Measurements from ENCODE around the gene LONRF2. TPM values are rescaled to one million over a fixed set of nuclear protein-coding genes. Genes with fewer than 3 reads are reported as not detected.
"Not testable (repeated sequence)": the region's sequence is repeated elsewhere in the genome, so short reads cannot be mapped to it uniquely, and the experiment has no call there.

The LONRF2 gene
- polyA plus RNA-seq, 2 of the 4 experiments (the other 2 are of a cell fraction) = 4.8 to 17.9 TPM

DNA sequence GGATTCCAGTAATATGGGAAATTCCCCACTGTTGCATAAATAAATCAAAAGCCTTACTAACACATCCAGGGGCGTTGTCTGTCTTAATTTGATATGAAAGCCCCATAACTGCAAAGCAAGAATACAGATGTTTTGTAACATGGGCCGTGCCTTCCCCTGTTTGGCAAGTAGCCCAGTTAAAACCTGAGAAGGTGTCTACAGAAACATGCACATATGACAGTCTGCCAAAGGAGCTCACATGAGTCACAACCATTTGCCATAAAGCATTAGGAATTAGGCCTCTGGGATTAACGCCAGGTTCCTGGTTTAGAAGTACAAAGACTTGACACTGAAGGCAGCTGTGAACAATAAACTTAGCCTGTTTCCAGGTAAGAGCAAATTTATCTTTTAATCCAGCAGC is 43.1 kb upstream of the LONRF2 start:
- TF ChIP-seq NR3C1 (IDR thresholded peaks at IDR 0.05) (no peak), JUNB (IDR thresholded peaks at IDR 0.05) (0 out of 2 replicates have a peak, but pooled peaks have one; percentile 25)
- FAIRE-seq (no peak), ATAC-seq (no peak), DNase-seq (ENCODE audit: low read depth in 1 of 2, low spot score in 1 of 2) (peak in 1 of 2 experiments; percentile 62)
- H3K27ac ChIP-seq = no peak overlapping the region
- WGBS (ENCODE audit: missing lambda C conversion rate) = 7% methylated on average over 3 of the region's 3 CpGs
- H3K4me2 ChIP-seq = peak overlapping the region; percentile 21; the same call in 2 of the 3 replicates
- no peak overlapping the region for H3K4me3 ChIP-seq
- peaks cover 11% of the 10 kb centered on the region; the same call in 2 of the 3 replicates for H3K9me3 ChIP-seq
- ChIA-PET CTCF (interaction anchor here (1.6 to 2.7 kb wide), 2 partner anchors 11 to 102 kb away, joined by 3 to 8 read pairs; no protein-coding TSS in a partner anchor), POLR2A (interaction anchor here (0.8 kb wide), 1 partner anchor 31 kb away, joined by 3 read pairs; no protein-coding TSS in a partner anchor)
- peaks cover 11% of the 10 kb centered on the region; the same call in 2 of the 3 replicates for H3K4me1 ChIP-seq

DNA sequence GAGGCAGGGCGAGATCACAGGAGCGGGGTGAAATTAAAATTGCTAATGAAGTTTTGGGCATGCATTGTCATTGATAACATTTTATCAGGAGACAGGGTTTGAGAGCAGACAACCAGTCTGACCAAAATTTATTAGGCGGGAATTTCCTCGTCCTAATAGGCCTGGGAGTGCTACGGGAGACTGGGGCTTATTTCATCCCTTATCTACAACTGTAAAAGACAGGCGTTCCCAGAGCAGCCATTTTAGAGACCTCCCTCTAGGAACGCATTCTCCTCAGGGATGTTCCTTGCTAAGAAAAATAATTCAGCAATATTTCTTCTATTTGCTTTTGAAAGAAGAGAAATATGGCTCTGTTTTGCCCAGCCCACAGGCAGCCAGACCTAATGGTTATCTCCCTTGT is 40.0 kb upstream of the LONRF2 start:
- H3K9me3 ChIP-seq; H3K4me2 ChIP-seq; ATAC-seq; DNase-seq (ENCODE audit: low read depth in 1 of 2, low spot score in 1 of 2); POLR2A ChIA-PET; H3K4me3 ChIP-seq; CTCF ChIA-PET; FAIRE-seq; H3K27ac ChIP-seq: not testable (repeated sequence)
- WGBS (ENCODE audit: missing lambda C conversion rate) = 79% methylated on average over 7 of the region's 7 CpGs
- H3K4me1 ChIP-seq = peaks cover 11% of the 10 kb centered on the region; the same call in 2 of the 3 replicates

DNA sequence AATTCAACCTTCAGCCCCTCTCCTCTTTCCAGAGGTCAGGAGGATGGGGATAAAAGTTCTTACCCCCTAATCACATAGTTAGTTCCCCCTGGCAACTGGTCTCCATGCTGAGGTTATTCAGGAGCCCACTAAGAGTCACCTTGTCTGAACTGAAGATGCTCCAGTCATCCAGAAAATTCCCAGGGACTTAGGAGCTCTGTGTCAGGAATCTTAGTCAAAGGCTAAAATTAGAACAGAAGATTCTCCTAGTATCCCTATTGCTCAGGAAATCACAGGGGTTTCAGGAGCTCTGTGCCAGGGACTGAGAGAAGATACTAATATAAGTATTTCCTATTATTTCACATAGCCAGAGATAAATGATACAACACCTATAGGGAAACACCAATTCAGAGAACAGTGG is 37.3 kb upstream of the LONRF2 start:
- POLR2A ChIA-PET = no interaction called here
- FAIRE-seq = no peak

DNA sequence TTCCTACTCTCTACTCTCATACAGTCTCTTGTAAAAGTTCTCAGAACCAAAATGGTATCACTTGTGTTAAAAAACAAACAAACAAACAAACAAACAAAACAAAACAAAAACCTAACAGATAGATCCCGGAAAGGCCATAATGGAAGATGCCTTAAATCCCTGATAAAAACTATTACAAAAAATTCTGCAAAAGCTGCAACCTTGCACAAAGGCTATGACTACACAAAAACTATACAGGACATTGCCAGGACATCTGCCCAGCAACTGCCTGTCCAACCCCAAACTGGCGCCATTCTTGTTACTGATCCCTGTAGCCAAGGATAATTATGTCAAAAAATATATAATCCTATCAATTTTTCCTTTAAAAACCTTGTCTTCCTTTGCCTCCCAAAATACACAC is 36.3 kb upstream of the LONRF2 start:
- 75% methylated on average over 2 of the region's 2 CpGs for WGBS (ENCODE audit: missing lambda C conversion rate)
- ATAC-seq (no peak), DNase-seq (ENCODE audit: low read depth in 1 of 2, low spot score in 1 of 2) (no peak), FAIRE-seq (no peak)
- Histone ChIP-seq H3K27ac (no peak overlapping the region), H3K9me3 (no peaks in the 10 kb centered on the region), H3K4me1 (no peaks in the 10 kb centered on the region), H3K4me3 (no peak overlapping the region), H3K4me2 (no peak overlapping the region)
- POLR2A ChIA-PET = no interaction called here
- CTCF ChIA-PET = interaction anchor here (1.2 to 1.3 kb wide), 2 partner anchors 96 kb away, joined by 3 read pairs; no protein-coding TSS in a partner anchor
- TF ChIP-seq BHLHE40 (IDR thresholded peaks at IDR 0.05; ENCODE audit: low read depth, low read length) = no peak
- TF ChIP-seq RCOR1 (IDR thresholded peaks at IDR 0.05; ENCODE audit: low read depth, low read length) = no peak
- no peak for TF ChIP-seq CHD4 (IDR thresholded peaks at IDR 0.05; ENCODE audit: borderline replicate concordance)
- no peak for TF ChIP-seq CEBPB (IDR thresholded peaks at IDR 0.05)
- TF ChIP-seq EHMT2 (IDR thresholded peaks at IDR 0.05; ENCODE audit: low read depth) = no peak
- no peak for TF ChIP-seq SMC3 (IDR thresholded peaks at IDR 0.05)
- TF ChIP-seq, protein P1, sequence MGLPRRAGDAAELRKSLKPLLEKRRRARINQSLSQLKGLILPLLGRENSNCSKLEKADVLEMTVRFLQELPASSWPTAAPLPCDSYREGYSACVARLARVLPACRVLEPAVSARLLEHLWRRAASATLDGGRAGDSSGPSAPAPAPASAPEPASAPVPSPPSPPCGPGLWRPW (IDR thresholded peaks at IDR 0.05) = no peak
- no peak for TF ChIP-seq HOXB5 (CRISPR knock-in tag; IDR thresholded peaks at IDR 0.05)
- TF ChIP-seq RNF2 (IDR thresholded peaks at IDR 0.05; ENCODE audit: borderline replicate concordance, low read depth) = no peak
- TF ChIP-seq RFX5 (IDR thresholded peaks at IDR 0.05) = no peak
- no peak for TF ChIP-seq NR3C1 (IDR thresholded peaks at IDR 0.05)
- no peak for TF ChIP-seq HEYL (CRISPR knock-in tag; IDR thresholded peaks at IDR 0.05)
- no peak for TF ChIP-seq POLR2AphosphoS2 (conservative IDR thresholded peaks at IDR 0.05; ENCODE audit: low read length)
- no peak for TF ChIP-seq CBX2 (IDR thresholded peaks at IDR 0.05; ENCODE audit: borderline replicate concordance, low read depth)
- TF ChIP-seq NPAS2 (CRISPR knock-in tag; IDR thresholded peaks at IDR 0.05; ENCODE audit: borderline replicate concordance) = no peak
- TF ChIP-seq, protein P2, sequence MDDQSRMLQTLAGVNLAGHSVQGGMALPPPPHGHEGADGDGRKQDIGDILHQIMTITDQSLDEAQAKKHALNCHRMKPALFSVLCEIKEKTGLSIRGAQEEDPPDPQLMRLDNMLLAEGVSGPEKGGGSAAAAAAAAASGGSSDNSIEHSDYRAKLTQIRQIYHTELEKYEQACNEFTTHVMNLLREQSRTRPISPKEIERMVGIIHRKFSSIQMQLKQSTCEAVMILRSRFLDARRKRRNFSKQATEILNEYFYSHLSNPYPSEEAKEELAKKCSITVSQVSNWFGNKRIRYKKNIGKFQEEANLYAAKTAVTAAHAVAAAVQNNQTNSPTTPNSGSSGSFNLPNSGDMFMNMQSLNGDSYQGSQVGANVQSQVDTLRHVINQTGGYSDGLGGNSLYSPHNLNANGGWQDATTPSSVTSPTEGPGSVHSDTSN (IDR thresholded peaks at IDR 0.05) = no peak
- TF ChIP-seq, protein P3, sequence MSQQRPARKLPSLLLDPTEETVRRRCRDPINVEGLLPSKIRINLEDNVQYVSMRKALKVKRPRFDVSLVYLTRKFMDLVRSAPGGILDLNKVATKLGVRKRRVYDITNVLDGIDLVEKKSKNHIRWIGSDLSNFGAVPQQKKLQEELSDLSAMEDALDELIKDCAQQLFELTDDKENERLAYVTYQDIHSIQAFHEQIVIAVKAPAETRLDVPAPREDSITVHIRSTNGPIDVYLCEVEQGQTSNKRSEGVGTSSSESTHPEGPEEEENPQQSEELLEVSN (IDR thresholded peaks at IDR 0.05; ENCODE audit: borderline replicate concordance, low read depth) = no peak
- no peak for TF ChIP-seq TFCP2L1 (CRISPR knock-in tag; IDR thresholded peaks at IDR 0.05)

More for the DNA sequence above, 37.3 kb upstream of the LONRF2 start:
- TF ChIP-seq, protein P2 (IDR thresholded peaks at IDR 0.05) = no peak
- TF ChIP-seq, protein P4, sequence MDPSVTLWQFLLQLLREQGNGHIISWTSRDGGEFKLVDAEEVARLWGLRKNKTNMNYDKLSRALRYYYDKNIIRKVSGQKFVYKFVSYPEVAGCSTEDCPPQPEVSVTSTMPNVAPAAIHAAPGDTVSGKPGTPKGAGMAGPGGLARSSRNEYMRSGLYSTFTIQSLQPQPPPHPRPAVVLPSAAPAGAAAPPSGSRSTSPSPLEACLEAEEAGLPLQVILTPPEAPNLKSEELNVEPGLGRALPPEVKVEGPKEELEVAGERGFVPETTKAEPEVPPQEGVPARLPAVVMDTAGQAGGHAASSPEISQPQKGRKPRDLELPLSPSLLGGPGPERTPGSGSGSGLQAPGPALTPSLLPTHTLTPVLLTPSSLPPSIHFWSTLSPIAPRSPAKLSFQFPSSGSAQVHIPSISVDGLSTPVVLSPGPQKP (IDR thresholded peaks at IDR 0.05; ENCODE audit: low read depth, low read length) = no peak
- TF ChIP-seq RNF2 (IDR thresholded peaks at IDR 0.05; ENCODE audit: borderline replicate concordance, low read depth) (no peak), SREBF2 (IDR thresholded peaks at IDR 0.05) (no peak), ESRRA (IDR thresholded peaks at IDR 0.05; ENCODE audit: borderline replicate concordance, low read length) (no peak), SMC3 (IDR thresholded peaks at IDR 0.05) (no peak), EP300 (IDR thresholded peaks at IDR 0.05) (no peak), GATA3 (IDR thresholded peaks at IDR 0.05; ENCODE audit: borderline replicate concordance) (no peak), MAZ (IDR thresholded peaks at IDR 0.05; ENCODE audit: borderline replicate concordance, low read depth, low read length) (no peak), HEYL (CRISPR knock-in tag; IDR thresholded peaks at IDR 0.05) (no peak), KDM5A (IDR thresholded peaks at IDR 0.05) (no peak), FOSL2 (IDR thresholded peaks at IDR 0.05) (no peak), FOSL2 (CRISPR knock-in tag; IDR thresholded peaks at IDR 0.05) (no peak), NFE2L2 (conservative IDR thresholded peaks at IDR 0.05; ENCODE audit: low read length) (no peak), CEBPB (IDR thresholded peaks at IDR 0.05) (no peak), ZFP36 (IDR thresholded peaks at IDR 0.05; ENCODE audit: borderline replicate concordance, partially characterized antibody) (no peak), NR3C1 (IDR thresholded peaks at IDR 0.05) (no peak), JUNB (IDR thresholded peaks at IDR 0.05) (no peak)
- TF ChIP-seq, protein P1 (IDR thresholded peaks at IDR 0.05) = no peak
- H3K4me3 ChIP-seq = no peak overlapping the region
- CTCF ChIA-PET = interaction anchor here (1.3 kb wide), 1 partner anchor 97 kb away, joined by 3 read pairs; no protein-coding TSS in a partner anchor
- no peak overlapping the region for H3K4me2 ChIP-seq
- H3K27ac ChIP-seq = no peak overlapping the region
- DNase-seq (ENCODE audit: low read depth in 1 of 2, low spot score in 1 of 2) (no peak), ATAC-seq (no peak; a peak in 1 of 6 replicates)
- no peaks in the 10 kb centered on the region for H3K9me3 ChIP-seq
- no peaks in the 10 kb centered on the region for H3K4me1 ChIP-seq
